CD8-positive, alpha-beta memory T cell (primary cell): ENCODE data around the gene YLPM1. TPM values are rescaled to one million over a fixed set of nuclear protein-coding genes. Genes with fewer than 3 reads are reported as not detected.

Experiments used
- CTCF ChIA-PET: fragments of 350-600 bp; sonication (Branson Sonifier 250); formaldehyde crosslinking; loops from one replicate; lab custom pipeline; 2021; ENCODE audit warnings: antibody characterized with exemption; lab: Charles Lee
- POLR2A ChIA-PET: fragments of 350-600 bp; sonication (Branson Sonifier 250); formaldehyde crosslinking; loops from one replicate; lab custom pipeline; 2021; ENCODE audit warnings: antibody characterized with exemption; lab: Charles Lee
- DNase-seq, 5 donors: peaks; one replicate each; pipeline versions ENCODE4 v3.0.0 to v3.0.0-alpha.2; 2020 to 2022; ENCODE audit warnings: mixed read lengths in 1 of 5
- H3K27ac ChIP-seq: one replicate; pipeline ENCODE4 v1.7.0; 2013; ENCODE audit warnings: low read depth, mild to moderate bottlenecking, low read length, moderate library complexity
- H3K27me3 ChIP-seq: 2 replicates; pipeline ENCODE4 v1.7.0; 2013; ENCODE audit warnings: low read length, mild to moderate bottlenecking; ENCODE audit not compliant: insufficient read depth, poor library complexity, severe bottlenecking
- H3K36me3 ChIP-seq: 2 replicates; pipeline ENCODE4 v1.7.0; 2013; ENCODE audit warnings: mild to moderate bottlenecking, low read length, moderate library complexity; ENCODE audit not compliant: insufficient read depth
- H3K4me1 ChIP-seq: 2 replicates; pipeline ENCODE4 v1.7.0; 2013; ENCODE audit warnings: mild to moderate bottlenecking, low read length, moderate library complexity; ENCODE audit not compliant: insufficient read depth
- H3K4me3 ChIP-seq: 2 replicates; pipeline ENCODE4 v1.7.0; 2013; ENCODE audit warnings: mild to moderate bottlenecking, low read length
- H3K9me3 ChIP-seq: 2 replicates; pipeline ENCODE4 v1.7.0; 2013; ENCODE audit warnings: mild to moderate bottlenecking, low read length
- H3K27ac Mint-ChIP-seq, 8 donors: one replicate each; pipeline ENCODE4 v1.8.0; 2020 to 2021; ENCODE audit warnings: mixed read lengths in 8 of 8, mild to moderate bottlenecking in 6 of 8, inconsistent platforms in 3 of 8, moderate library complexity in 3 of 8
- H3K27me3 Mint-ChIP-seq, 2 donors: one replicate each; pipeline ENCODE4 v1.8.0; 2020 to 2021; ENCODE audit warnings: mixed read lengths in 2 of 2, mild to moderate bottlenecking in 1 of 2, moderate library complexity in 1 of 2
- H3K36me3 Mint-ChIP-seq, 3 donors: one replicate each; pipeline ENCODE4 v1.8.0; 2020 to 2021; ENCODE audit warnings: mixed read lengths in 3 of 3, inconsistent platforms in 1 of 3, mild to moderate bottlenecking in 1 of 3
- H3K4me1 Mint-ChIP-seq, 3 donors: one replicate each; pipeline ENCODE4 v1.8.0; 2020 to 2021; ENCODE audit warnings: mixed read lengths in 3 of 3, inconsistent platforms in 1 of 3, mild to moderate bottlenecking in 1 of 3
- H3K4me3 Mint-ChIP-seq, 7 donors: one replicate each; pipeline ENCODE4 v1.8.0; 2020 to 2021; ENCODE audit warnings: mixed read lengths in 7 of 7, mild to moderate bottlenecking in 6 of 7, moderate library complexity in 4 of 7, inconsistent platforms in 2 of 7
- H3K9me3 Mint-ChIP-seq, 5 donors: one replicate each; pipeline ENCODE4 v1.8.0; 2020 to 2022; ENCODE audit warnings: mixed read lengths in 5 of 5, mild to moderate bottlenecking in 3 of 5, moderate library complexity in 2 of 5, inconsistent platforms in 1 of 5
- polyA plus RNA-seq: library from polyadenylated mRNA; unstranded; fragments of 300-500 nt; fragmentation: Illumina TruSeq; gene quantifications from one replicate; pipeline ENCODE4 v1.2.3, GENCODE V29; 2021
- total RNA-seq, 2 experiments: library from RNA; stranded (reverse); gene quantifications; one replicate each; pipeline ENCODE4 v1.2.3, GENCODE V29; 2021

YLPM1 gene
- total and polyA plus RNA-seq, 3 experiments from 2014 or later = 16.9 to 53.8 (median 52.2) TPM

DNA sequence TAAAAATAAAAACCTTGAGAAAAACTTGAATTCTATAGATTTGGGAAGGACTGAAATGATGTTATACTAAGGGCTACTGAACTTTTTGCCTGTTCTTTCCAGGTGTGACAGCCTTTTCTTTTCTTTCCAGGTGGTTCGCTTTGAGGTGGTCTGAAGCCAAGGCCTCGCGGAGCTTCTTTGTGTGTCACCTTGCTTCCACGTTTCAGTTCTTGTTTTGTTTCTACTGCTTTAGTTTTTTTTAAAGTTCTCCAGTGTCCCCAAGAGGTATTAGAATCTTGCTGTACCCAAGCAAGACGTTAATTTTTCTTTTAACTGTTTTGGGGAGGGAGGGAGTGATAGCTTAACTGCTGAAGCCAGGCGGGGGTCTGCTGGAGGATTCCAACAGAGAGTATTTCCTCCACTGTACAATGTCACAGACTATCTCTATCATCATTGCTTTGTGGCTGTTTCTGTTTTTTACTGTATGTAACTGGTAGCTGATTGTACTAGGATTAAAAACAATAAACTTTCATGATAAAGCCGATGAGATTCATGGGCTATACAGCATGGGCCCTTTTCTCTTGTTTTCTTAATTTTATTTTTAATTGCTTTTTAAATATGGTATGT, 72.6 kb downstream of the YLPM1 start:
- Mint-ChIP-seq H3K9me3 (no peaks in the 10 kb centered on the region), H3K4me3 (no peak overlapping the region), H3K36me3 (peaks cover 0 to 34% (median 5%) of the 10 kb centered on the region in 3 donors), H3K27me3 (no peaks in the 10 kb centered on the region), H3K4me1 (peaks cover 46 to 64% (median 61%) of the 10 kb centered on the region in 3 donors), H3K27ac (peak overlapping the region in 7 of 8 donors; percentile 27 to 98 (median 77))
- H3K9me3 ChIP-seq = no peaks in the 10 kb centered on the region
- ChIA-PET CTCF (interaction anchor here (1.0 to 1.2 kb wide), 2 partner anchors 25 to 227 kb away, joined by 4 read pairs; no protein-coding TSS in a partner anchor), POLR2A (interaction anchor here (0.6 kb wide), 1 partner anchor 73 kb away, joined by 5 read pairs; no protein-coding TSS in a partner anchor)
- H3K27me3 ChIP-seq = no peaks in the 10 kb centered on the region
- DNase-seq = peak in 1 of 5 donors; percentile 28
- peaks cover 63% of the 10 kb centered on the region for H3K4me1 ChIP-seq
- no peak overlapping the region for H3K27ac ChIP-seq
- no peak overlapping the region for H3K4me3 ChIP-seq
- no peaks in the 10 kb centered on the region for H3K36me3 ChIP-seq

DNA sequence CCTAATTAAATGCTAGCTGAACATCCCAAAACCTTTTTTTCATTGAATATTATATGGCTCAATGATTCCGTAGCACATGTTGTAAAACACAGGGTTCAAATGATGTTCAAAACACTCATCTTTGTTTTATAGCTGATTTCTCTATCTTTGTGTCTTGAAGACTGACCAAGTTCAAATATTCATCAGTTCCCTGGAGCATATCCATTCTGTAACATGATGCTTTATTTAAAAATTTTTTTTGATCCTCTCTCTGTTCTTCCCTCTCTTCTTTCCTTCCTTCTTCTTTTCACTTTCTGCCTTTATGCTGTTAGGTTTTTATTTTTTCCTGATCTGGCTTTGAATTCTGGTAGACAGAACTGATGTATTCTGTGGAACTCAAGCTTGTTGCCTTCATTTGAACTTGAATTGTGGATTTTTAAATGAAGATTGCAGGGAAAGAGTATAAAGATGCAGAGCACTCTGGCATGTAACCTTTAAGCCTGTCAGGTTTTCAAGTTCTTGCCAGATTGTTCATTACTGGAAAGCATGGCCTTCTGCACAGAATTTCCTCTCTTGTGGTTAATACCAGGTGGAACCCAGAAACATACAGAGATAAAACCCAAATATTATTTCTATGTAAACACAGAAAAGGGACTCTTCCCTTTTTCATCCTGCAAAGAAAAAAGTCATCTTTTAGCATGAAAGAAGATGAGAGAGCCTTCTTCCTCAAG, 73.3 kb downstream of the YLPM1 start:
- peaks cover 0 to 30% (median 5%) of the 10 kb centered on the region in 3 donors for H3K36me3 Mint-ChIP-seq
- peaks cover 70% of the 10 kb centered on the region for H3K4me1 ChIP-seq
- H3K9me3 Mint-ChIP-seq = no peaks in the 10 kb centered on the region
- H3K36me3 ChIP-seq = no peaks in the 10 kb centered on the region
- H3K27ac ChIP-seq = no peak overlapping the region
- peaks cover 53 to 70% (median 68%) of the 10 kb centered on the region in 3 donors for H3K4me1 Mint-ChIP-seq
- H3K27me3 Mint-ChIP-seq = no peaks in the 10 kb centered on the region
- no peak overlapping the region for H3K4me3 ChIP-seq
- H3K27me3 ChIP-seq = no peaks in the 10 kb centered on the region
- ChIA-PET POLR2A (no interaction called here), CTCF (interaction anchor here (1.0 to 1.2 kb wide), 2 partner anchors 24 to 227 kb away, joined by 4 read pairs; no protein-coding TSS in a partner anchor)
- H3K9me3 ChIP-seq = no peaks in the 10 kb centered on the region
- H3K27ac Mint-ChIP-seq = peak overlapping the region; percentile 67 to 99 (median 96)
- peak overlapping the region in 5 of 7 donors; percentile 2 to 43 (median 19) for H3K4me3 Mint-ChIP-seq
- no peak for DNase-seq

DNA sequence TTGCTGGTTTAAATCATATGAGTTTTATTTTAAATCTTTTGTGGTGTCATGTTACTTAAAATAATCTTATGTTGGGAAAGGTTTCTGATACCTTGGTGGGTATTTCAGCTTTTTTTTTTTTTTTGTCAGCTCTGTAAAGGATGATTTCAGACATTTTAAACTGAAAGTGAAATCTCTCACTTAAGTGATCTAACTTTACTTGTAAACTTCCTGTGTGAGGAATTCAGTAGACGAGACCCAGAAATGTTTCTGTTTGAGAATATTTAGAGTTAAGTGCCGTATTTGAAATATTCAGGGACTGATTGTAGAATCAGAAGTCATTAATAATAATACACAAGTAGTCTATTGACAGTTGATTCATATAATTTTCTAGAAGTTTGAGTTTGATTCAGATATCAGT, 75.0 kb downstream of the YLPM1 start:
- H3K4me1 Mint-ChIP-seq = peaks cover 65 to 85% (median 82%) of the 10 kb centered on the region in 3 donors
- peak overlapping the region; percentile 3 for H3K4me3 ChIP-seq
- no peaks in the 10 kb centered on the region for H3K9me3 Mint-ChIP-seq
- H3K36me3 Mint-ChIP-seq = peaks cover 0 to 27% (median 5%) of the 10 kb centered on the region in 3 donors
- H3K27me3 Mint-ChIP-seq = no peaks in the 10 kb centered on the region
- CTCF ChIA-PET = interaction anchor here (0.6 to 1.7 kb wide), 5 partner anchors 9 to 229 kb away, joined by 3 to 4 read pairs (median 4); no protein-coding TSS in a partner anchor
- peak in 2 of 5 donors; percentile 43 to 48 for DNase-seq
- peak overlapping the region; percentile 52 for H3K27ac ChIP-seq
- peak overlapping the region; percentile 58 to 89 (median 82) for H3K4me3 Mint-ChIP-seq
- POLR2A ChIA-PET = interaction anchor here (0.6 to 1.9 kb wide), 6 partner anchors 23 to 226 kb away, joined by 3 to 11 read pairs (median 4); partner anchors contain the start of genes ACYP1 and YLPM1
- peak overlapping the region; percentile 93 to 99 (median 97) for H3K27ac Mint-ChIP-seq
- no peaks in the 10 kb centered on the region for H3K36me3 ChIP-seq
- peaks cover 82% of the 10 kb centered on the region for H3K4me1 ChIP-seq
- no peaks in the 10 kb centered on the region for H3K9me3 ChIP-seq
- H3K27me3 ChIP-seq = no peaks in the 10 kb centered on the region

DNA sequence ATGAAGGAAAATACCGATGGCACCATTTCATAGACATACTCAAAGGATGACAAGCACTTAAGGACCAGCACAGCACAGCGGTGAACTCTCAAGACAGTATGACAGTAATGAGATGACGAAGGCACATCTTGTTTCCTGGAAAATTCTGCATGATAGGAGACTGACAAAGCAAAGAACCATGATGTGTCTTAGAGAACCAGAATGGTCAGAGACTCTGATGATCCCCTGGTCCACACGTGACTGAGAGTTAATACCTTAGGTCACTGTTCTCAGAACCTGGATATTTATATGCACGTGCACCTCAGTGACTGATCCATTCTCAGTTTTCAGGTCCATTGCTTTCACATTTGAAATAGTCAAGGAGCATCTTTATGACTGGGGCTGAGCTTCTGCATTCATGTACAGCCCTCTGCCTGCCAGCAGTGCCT, 77.5 kb downstream of the YLPM1 start:
- ChIA-PET CTCF (interaction anchor here (1.3 to 2.5 kb wide), 3 partner anchors 20 to 228 kb away, joined by 4 to 15 read pairs (median 4); partner anchors contain the start of genes LTBP2 and YLPM1), POLR2A (no interaction called here)
- peaks cover 58 to 71% (median 69%) of the 10 kb centered on the region in 3 donors for H3K4me1 Mint-ChIP-seq
- Histone ChIP-seq H3K27me3 (no peaks in the 10 kb centered on the region), H3K4me3 (no peak overlapping the region), H3K4me1 (peaks cover 77% of the 10 kb centered on the region), H3K36me3 (no peaks in the 10 kb centered on the region), H3K9me3 (no peaks in the 10 kb centered on the region), H3K27ac (no peak overlapping the region)
- H3K9me3 Mint-ChIP-seq = no peaks in the 10 kb centered on the region
- peak overlapping the region; percentile 2 to 99 (median 84) for H3K27ac Mint-ChIP-seq
- H3K4me3 Mint-ChIP-seq = peak overlapping the region in 2 of 7 donors; percentile 35 to 37
- H3K36me3 Mint-ChIP-seq = peaks cover 0 to 12% (median 0%) of the 10 kb centered on the region in 3 donors
- DNase-seq = no peak
- H3K27me3 Mint-ChIP-seq = no peaks in the 10 kb centered on the region

DNA sequence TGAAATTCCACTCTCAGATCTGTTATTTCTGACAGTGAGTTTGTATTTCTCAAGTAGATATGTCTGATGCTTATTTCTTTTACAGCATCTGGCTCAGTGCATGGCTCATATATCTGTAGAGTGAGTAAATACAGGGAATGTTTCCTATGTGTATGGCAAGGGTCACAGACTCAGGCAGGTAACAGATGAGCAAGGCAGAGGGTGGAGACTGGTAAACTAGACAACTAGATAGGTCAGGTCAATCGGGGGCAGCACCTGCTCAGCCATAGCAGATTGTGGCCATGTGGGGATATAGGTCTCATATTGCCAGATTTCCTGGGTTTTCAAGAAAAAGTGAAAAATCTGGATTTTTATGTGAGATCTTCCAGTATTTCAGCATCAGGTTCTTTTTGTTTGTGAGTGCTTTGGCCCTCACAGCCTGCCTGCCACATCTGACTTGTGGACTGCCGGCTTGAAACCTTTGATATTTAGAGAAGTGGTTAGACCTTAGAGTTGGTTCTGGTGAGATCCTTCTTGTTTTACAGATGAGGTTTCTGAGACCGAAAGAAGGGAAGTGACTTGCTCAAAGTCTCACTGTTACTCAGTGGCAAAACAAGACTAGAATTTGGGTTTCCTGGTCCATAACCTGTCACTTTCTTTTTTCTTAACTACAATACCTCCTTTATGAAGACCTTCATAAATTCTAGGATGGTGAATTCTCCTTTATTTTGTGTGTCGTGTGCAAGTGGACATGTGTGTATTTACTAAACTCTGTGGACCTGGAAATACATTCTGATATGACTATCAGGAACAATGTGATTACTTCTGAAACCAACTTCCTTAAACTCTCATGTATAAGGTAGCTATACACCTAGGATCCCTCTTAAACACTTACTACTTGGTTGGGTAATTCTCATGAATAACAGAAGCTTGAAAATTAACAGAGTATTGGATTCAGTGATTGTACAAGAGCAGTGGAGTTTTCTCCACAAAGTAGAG, 78.4 kb downstream of the YLPM1 start:
- H3K27ac ChIP-seq = no peak overlapping the region
- H3K27me3 Mint-ChIP-seq = no peaks in the 10 kb centered on the region
- H3K9me3 Mint-ChIP-seq = no peaks in the 10 kb centered on the region
- no peak overlapping the region for H3K4me3 ChIP-seq
- H3K4me3 Mint-ChIP-seq = peak overlapping the region in 6 of 7 donors; percentile 26 to 42 (median 36)
- H3K36me3 ChIP-seq = no peaks in the 10 kb centered on the region
- peaks cover 68% of the 10 kb centered on the region for H3K4me1 ChIP-seq
- ChIA-PET CTCF (interaction anchor here (1.0 to 2.5 kb wide), 3 partner anchors 19 to 229 kb away, joined by 3 to 15 read pairs (median 4); partner anchors contain the start of gene LTBP2), POLR2A (no interaction called here)
- H3K9me3 ChIP-seq = no peaks in the 10 kb centered on the region
- H3K27ac Mint-ChIP-seq = peak overlapping the region; percentile 69 to 99 (median 90)
- H3K36me3 Mint-ChIP-seq = peaks cover 0 to 7% (median 0%) of the 10 kb centered on the region in 3 donors
- H3K27me3 ChIP-seq = no peaks in the 10 kb centered on the region
- peak in 1 of 5 donors; percentile 11 for DNase-seq
- peaks cover 51 to 62% (median 60%) of the 10 kb centered on the region in 3 donors for H3K4me1 Mint-ChIP-seq

DNA sequence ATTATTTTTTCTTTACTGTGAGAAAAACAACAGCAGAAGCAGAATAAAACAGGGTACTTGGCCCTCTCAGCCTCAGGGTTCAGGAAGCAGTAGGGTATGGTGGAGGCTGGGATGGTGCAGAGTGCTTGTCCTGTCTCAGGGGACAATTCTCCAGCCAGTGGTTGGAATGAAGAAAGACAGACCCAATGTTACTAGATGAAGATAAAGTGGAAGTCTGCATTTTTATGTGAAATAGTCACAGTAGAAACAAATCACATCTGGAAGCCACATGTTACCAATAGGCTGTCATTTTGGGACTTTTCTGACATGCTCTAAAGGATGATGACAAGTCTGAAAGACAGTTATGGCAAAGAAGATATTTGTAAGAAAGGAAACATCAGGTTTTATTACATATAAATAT, 80.5 kb downstream of the YLPM1 start:
- Mint-ChIP-seq H3K36me3 (peaks cover 0 to 4% (median 0%) of the 10 kb centered on the region in 3 donors), H3K4me1 (peaks cover 31 to 41% (median 39%) of the 10 kb centered on the region in 3 donors), H3K9me3 (no peaks in the 10 kb centered on the region), H3K27ac (no peak overlapping the region), H3K27me3 (no peaks in the 10 kb centered on the region), H3K4me3 (no peak overlapping the region)
- Histone ChIP-seq H3K27ac (no peak overlapping the region), H3K27me3 (no peaks in the 10 kb centered on the region), H3K36me3 (no peaks in the 10 kb centered on the region), H3K9me3 (no peaks in the 10 kb centered on the region), H3K4me3 (no peak overlapping the region), H3K4me1 (peaks cover 49% of the 10 kb centered on the region)
- ChIA-PET POLR2A (no interaction called here), CTCF (interaction anchor here (0.7 kb wide), 1 partner anchor 18 kb away, joined by 3 read pairs; no protein-coding TSS in a partner anchor)
- DNase-seq = no peak

DNA sequence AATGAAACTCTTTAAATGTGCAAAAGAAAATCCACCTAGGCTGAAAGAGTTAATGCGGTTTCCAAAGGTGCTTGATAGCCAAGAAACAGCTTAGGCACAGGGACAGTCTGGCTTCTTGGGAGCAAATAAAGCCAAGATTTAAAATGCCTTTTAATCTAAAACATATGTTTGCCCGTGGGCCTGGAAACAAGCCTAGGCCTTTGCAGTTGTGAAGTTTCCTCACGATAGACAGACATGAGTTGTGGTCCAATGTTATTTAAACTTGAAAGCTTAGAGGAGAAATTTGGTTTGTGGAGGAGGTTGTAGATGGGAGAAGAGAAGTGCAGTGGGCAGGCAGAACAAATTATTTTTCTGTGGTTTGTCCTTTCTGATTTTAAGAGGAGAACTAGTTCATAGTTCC, 83.1 kb downstream of the YLPM1 start:
- POLR2A ChIA-PET = no interaction called here
- H3K27me3 Mint-ChIP-seq = no peaks in the 10 kb centered on the region
- H3K9me3 Mint-ChIP-seq = no peaks in the 10 kb centered on the region
- H3K27ac Mint-ChIP-seq = no peak overlapping the region
- no peak overlapping the region for H3K27ac ChIP-seq
- H3K4me1 Mint-ChIP-seq = peaks cover 14 to 17% (median 17%) of the 10 kb centered on the region in 3 donors
- CTCF ChIA-PET = interaction anchor here (1.3 to 2.0 kb wide), 2 partner anchors 14 to 59 kb away, joined by 4 to 8 read pairs; no protein-coding TSS in a partner anchor
- no peak for DNase-seq
- H3K9me3 ChIP-seq = no peaks in the 10 kb centered on the region
- H3K36me3 ChIP-seq = no peaks in the 10 kb centered on the region
- no peak overlapping the region for H3K4me3 ChIP-seq
- peak overlapping the region in 1 of 7 donors; percentile 5 for H3K4me3 Mint-ChIP-seq
- H3K27me3 ChIP-seq = no peaks in the 10 kb centered on the region
- H3K36me3 Mint-ChIP-seq = no peaks in the 10 kb centered on the region
- H3K4me1 ChIP-seq = peaks cover 24% of the 10 kb centered on the region
